Kidney (tissue), 14 donors: ENCODE measurements around the gene ZBTB17. TPM values are rescaled to one million over a fixed set of nuclear protein-coding genes. Genes with fewer than 3 reads are reported as not detected.

ENCODE experiments used
- DNase-seq, 5 donors: peaks; one replicate each; pipeline ENCODE4 v3.0.0-alpha.2; 2013 to 2020
- FAIRE-seq: peaks from 2 replicates; lab custom pipeline; 2012; peaks lifted over from hg19 to GRCh38; lab: Jason Lieb, UNC
- H3K27ac ChIP-seq, 2 donors: one replicate each; pipeline ENCODE4 v1.7.0; 2013; ENCODE audit warnings: low read depth in 2 of 2, low read length in 2 of 2, inconsistent platforms in 1 of 2
- H3K27me3 ChIP-seq: one replicate; pipeline ENCODE4 v1.7.1; 2013; ENCODE audit warnings: low read length, inconsistent platforms; ENCODE audit not compliant: control insufficient read depth, insufficient read depth
- H3K36me3 ChIP-seq, 3 donors: one replicate each; pipeline versions ENCODE4 v1.7.0 to v1.7.1; 2013; ENCODE audit warnings: low read length in 3 of 3, control low read depth in 1 of 3, inconsistent platforms in 1 of 3; ENCODE audit not compliant: insufficient read depth in 3 of 3, control insufficient read depth in 2 of 3
- H3K4me1 ChIP-seq, 3 donors: one replicate each; pipeline versions ENCODE4 v1.7.0 to v1.7.1; 2013; ENCODE audit warnings: low read length in 3 of 3, inconsistent platforms in 1 of 3, low read depth in 1 of 3; ENCODE audit not compliant: control insufficient read depth in 2 of 3, insufficient read depth in 2 of 3
- H3K4me3 ChIP-seq, 3 donors: one replicate each; pipeline versions ENCODE4 v1.7.0 to v1.8.1; 2013; ENCODE audit warnings: low read length in 3 of 3, control low read depth in 1 of 3, inconsistent platforms in 1 of 3
- H3K9ac ChIP-seq, 3 donors: one replicate each; pipeline versions ENCODE4 v1.7.0 to v1.7.1; 2013; ENCODE audit warnings: low read length in 3 of 3, control low read depth in 1 of 3, inconsistent platforms in 1 of 3
- H3K9me3 ChIP-seq, 3 donors: one replicate each; pipeline versions ENCODE4 v1.7.0 to v1.7.1; 2013; ENCODE audit warnings: low read length in 3 of 3, control low read depth in 1 of 3, inconsistent platforms in 1 of 3; ENCODE audit not compliant: control insufficient read depth in 2 of 3, insufficient read depth in 1 of 3
- intact Hi-C: fragments of 100-400 bp; cut with DNase I; formaldehyde crosslinking; loops from one replicate; pipeline ENCODE4 v1.11.1; 2022
- polyA plus RNA-seq: library from polyadenylated mRNA; stranded (reverse); fragments of 350-450 nt; fragmentation: Illumina TruSeq; extraction: RNeasy Lipid Tissue Mini Kit (QIAGEN cat#74804); gene quantifications from one replicate; pipeline ENCODE4 v1.2.3, GENCODE V29; 2014; ENCODE audit warnings: low read depth, low replicate concordance; ENCODE audit not compliant: insufficient read depth
- total RNA-seq: library from RNA; stranded (reverse); fragmentation: NEBNext Ultra II Directional; extraction: Animal tissue kit (Norgen Biotek cat#: 25700); gene quantifications from one replicate; pipeline ENCODE4 v1.2.1, GENCODE V29; 2021
- TF ChIP-seq, protein P1 (sequence below): IDR thresholded peaks from 3 replicates; pipeline ENCODE4 v1.5.1; 2012; ENCODE audit warnings: mild to moderate bottlenecking, moderate library complexity, borderline replicate concordance; ENCODE audit not compliant: insufficient read depth; ENCODE audit errors: extremely low read depth
- donor health status: control.
- donor health status: control.
- donor health status: control.
- donor health status: control.
- donor health status: control.
- donor health status: DM: yes; HTN: yes; CAD: no.
- donor health status: Normal renal cell carcinoma (clear cell type).

ZBTB17 gene
- total and polyA plus RNA-seq, 2 donors from 2014 or later, result 33.1 to 41.5 TPM

- FAIRE-seq (no peak), DNase-seq (peak in 1 of 5 donors; percentile 32)
- H3K36me3 ChIP-seq, result peaks cover 5 to 66% (median 30%) of the 10 kb centered on the region in 3 donors
Observed at GRCh38 chr1:15941899-15942660, 33.8 kb downstream of the ZBTB17 start.

GRCh38 chr1:15941044-15941840 lies 34.7 kb downstream of the ZBTB17 start:
- FAIRE-seq (no peak), DNase-seq (peak in 1 of 5 donors; percentile 39)
- no peaks in the 10 kb centered on the region for H3K9me3 ChIP-seq
- TF ChIP-seq, protein P1, sequence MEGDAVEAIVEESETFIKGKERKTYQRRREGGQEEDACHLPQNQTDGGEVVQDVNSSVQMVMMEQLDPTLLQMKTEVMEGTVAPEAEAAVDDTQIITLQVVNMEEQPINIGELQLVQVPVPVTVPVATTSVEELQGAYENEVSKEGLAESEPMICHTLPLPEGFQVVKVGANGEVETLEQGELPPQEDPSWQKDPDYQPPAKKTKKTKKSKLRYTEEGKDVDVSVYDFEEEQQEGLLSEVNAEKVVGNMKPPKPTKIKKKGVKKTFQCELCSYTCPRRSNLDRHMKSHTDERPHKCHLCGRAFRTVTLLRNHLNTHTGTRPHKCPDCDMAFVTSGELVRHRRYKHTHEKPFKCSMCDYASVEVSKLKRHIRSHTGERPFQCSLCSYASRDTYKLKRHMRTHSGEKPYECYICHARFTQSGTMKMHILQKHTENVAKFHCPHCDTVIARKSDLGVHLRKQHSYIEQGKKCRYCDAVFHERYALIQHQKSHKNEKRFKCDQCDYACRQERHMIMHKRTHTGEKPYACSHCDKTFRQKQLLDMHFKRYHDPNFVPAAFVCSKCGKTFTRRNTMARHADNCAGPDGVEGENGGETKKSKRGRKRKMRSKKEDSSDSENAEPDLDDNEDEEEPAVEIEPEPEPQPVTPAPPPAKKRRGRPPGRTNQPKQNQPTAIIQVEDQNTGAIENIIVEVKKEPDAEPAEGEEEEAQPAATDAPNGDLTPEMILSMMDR, result no peak
- H3K4me3 ChIP-seq, result no peak overlapping the region
- peaks cover 5 to 64% (median 33%) of the 10 kb centered on the region in 3 donors for H3K36me3 ChIP-seq
- intact Hi-C loops, result no loop called here
- peaks cover 0 to 7% (median 5%) of the 10 kb centered on the region in 3 donors for H3K4me1 ChIP-seq
- H3K27me3 ChIP-seq, result no peaks in the 10 kb centered on the region
- H3K27ac ChIP-seq, result no peak overlapping the region
- H3K9ac ChIP-seq, result no peak overlapping the region

More at GRCh38 chr1:15941899-15942660, 33.8 kb downstream of the ZBTB17 start:
- no peaks in the 10 kb centered on the region for H3K27me3 ChIP-seq
- H3K4me3 ChIP-seq, result no peak overlapping the region
- H3K27ac ChIP-seq, result no peak overlapping the region
- H3K4me1 ChIP-seq, result peaks cover 0 to 7% (median 5%) of the 10 kb centered on the region in 3 donors
- no peaks in the 10 kb centered on the region for H3K9me3 ChIP-seq
- intact Hi-C loops, result no loop called here
- no peak overlapping the region for H3K9ac ChIP-seq
- TF ChIP-seq, protein P1, result no peak

DNA sequence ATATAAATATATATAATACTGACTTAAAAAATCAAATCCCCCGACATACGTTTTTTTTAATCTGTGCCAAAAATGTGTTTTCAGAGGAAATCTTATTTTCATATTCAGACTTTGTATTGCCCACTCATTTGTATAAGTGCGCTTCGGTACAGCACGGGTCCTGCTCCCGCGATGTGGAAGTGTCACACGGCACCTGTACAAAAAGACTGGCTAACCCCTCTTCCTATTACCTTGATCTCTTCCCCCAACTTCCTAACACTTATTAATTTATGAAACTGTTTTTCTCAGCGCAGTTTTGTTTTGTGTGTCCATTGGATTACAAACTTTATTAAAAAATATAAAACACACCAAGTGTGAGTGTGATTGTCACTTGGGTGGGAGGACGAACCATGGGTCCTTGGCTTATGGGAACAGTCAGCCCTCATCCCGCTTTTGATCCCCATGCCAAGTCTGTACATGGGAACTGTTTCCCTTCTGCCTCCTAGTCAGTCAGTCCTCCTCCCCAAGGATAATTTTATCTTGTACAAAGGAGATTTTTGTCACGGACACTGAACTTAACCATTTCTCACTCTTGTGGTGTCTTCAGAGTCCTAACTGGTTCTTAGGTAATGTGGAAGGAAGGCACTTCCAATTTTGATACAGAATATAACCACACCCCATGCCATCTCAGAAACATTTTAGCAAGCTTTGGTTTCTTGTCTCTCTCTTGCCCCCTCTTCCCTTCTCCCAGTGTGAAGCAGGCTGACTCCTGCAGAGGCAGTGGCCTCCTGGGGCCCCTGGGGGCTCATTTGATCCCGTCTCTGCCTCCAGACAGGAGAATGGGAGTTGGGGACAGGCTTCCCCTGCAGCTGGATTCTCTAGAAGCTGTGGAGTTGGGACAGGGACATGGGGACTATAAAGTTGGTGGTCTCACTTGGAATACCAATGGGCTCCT lies 35.5 kb downstream of the ZBTB17 start:
- FAIRE-seq, result no peak
- TF ChIP-seq, protein P1, result no peak
- Histone ChIP-seq H3K4me1 (peaks cover 0 to 7% (median 5%) of the 10 kb centered on the region in 3 donors), H3K36me3 (peaks cover 5 to 61% (median 30%) of the 10 kb centered on the region in 3 donors), H3K27ac (no peak overlapping the region), H3K4me3 (no peak overlapping the region), H3K9ac (no peak overlapping the region), H3K27me3 (no peaks in the 10 kb centered on the region), H3K9me3 (no peaks in the 10 kb centered on the region)
- DNase-seq, result peak in 1 of 5 donors; percentile 5
- intact Hi-C loops, result no loop called here
